Measurements from ENCODE around the gene SCP2. TPM values are rescaled to one million over a fixed set of nuclear protein-coding genes. Genes with fewer than 3 reads are reported as not detected.
A peak's percentile ranks its signal among the peaks of the same experiment; 100 is the strongest.

The SCP2 gene
- total RNA-seq, 2 experiments from 2014 or later: 63.9 to 75.5 TPM

DNA sequence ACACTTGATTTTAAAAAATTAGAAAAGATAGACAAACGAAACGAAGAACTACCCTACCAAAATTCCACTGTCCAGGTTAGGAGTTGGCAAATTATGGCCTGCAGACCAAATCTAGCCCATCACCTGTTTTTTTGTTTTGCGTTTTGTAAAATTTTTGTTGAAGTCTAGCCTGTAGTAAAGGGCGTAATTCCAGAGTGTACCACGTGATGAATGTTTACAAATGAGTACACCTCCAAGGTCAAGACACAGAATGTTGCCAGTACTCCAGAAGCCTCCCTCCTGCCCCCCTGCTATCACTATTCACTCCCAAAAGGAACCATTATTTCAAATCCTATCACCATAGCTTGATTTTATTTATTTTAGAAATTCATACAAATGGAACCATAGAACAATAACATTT, 117.8 kb downstream of the SCP2 start:
- intact Hi-C loops (cut with micrococcal nuclease; ENCODE audit: unreplicated experiment): no loop called here
- ChIA-PET POLR2A (no interaction called here), CTCF (ENCODE audit: unreplicated experiment) (no interaction called here)
- DNase-seq (ENCODE audit: low spot score): no peak
- Histone ChIP-seq H3K36me3 (ENCODE audit: insufficient read depth, low read length) (peaks cover 6% of the 10 kb centered on the region; the same call in 1 of the 2 replicates), H3K79me2 (ENCODE audit: insufficient read depth, low read depth, low read length) (no peaks in the 10 kb centered on the region), H3K4me1 (ENCODE audit: insufficient read depth, low read length, poor library complexity, severe bottlenecking) (no peaks in the 10 kb centered on the region), H3K4me2 (ENCODE audit: low read length) (no peak overlapping the region), H3K9me2 (ENCODE audit: insufficient read depth, low read length) (no peaks in the 10 kb centered on the region), H3K27ac (ENCODE audit: low read depth, low read length, poor library complexity, severe bottlenecking) (no peak overlapping the region), H4K20me1 (ENCODE audit: insufficient read depth, low read length) (no peaks in the 10 kb centered on the region), H3K9me3 (ENCODE audit: low read length) (no peaks in the 10 kb centered on the region), H3K4me3 (ENCODE audit: low read depth, low read length, poor library complexity, severe bottlenecking) (no peak overlapping the region), H2AFZ (ENCODE audit: low read length) (no peak overlapping the region)
- TF ChIP-seq EZH2phosphoT487 (IDR thresholded peaks at IDR 0.05; ENCODE audit: borderline replicate concordance, low read depth, low read length): no peak
- TF ChIP-seq, protein P1, sequence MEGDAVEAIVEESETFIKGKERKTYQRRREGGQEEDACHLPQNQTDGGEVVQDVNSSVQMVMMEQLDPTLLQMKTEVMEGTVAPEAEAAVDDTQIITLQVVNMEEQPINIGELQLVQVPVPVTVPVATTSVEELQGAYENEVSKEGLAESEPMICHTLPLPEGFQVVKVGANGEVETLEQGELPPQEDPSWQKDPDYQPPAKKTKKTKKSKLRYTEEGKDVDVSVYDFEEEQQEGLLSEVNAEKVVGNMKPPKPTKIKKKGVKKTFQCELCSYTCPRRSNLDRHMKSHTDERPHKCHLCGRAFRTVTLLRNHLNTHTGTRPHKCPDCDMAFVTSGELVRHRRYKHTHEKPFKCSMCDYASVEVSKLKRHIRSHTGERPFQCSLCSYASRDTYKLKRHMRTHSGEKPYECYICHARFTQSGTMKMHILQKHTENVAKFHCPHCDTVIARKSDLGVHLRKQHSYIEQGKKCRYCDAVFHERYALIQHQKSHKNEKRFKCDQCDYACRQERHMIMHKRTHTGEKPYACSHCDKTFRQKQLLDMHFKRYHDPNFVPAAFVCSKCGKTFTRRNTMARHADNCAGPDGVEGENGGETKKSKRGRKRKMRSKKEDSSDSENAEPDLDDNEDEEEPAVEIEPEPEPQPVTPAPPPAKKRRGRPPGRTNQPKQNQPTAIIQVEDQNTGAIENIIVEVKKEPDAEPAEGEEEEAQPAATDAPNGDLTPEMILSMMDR (conservative IDR thresholded peaks at IDR 0.05; ENCODE audit: low read length): no peak
- BruUV-seq (replicated peaks): no TSS peak

- Histone ChIP-seq H3K4me3 (ENCODE audit: low read depth, low read length, poor library complexity, severe bottlenecking) (no peak overlapping the region), H3K9me3 (ENCODE audit: low read length) (no peaks in the 10 kb centered on the region), H4K20me1 (ENCODE audit: insufficient read depth, low read length) (no peaks in the 10 kb centered on the region), H2AFZ (ENCODE audit: low read length) (no peak overlapping the region), H3K4me2 (ENCODE audit: low read length) (no peak overlapping the region), H3K9me2 (ENCODE audit: insufficient read depth, low read length) (no peaks in the 10 kb centered on the region), H3K4me1 (ENCODE audit: insufficient read depth, low read length, poor library complexity, severe bottlenecking) (no peaks in the 10 kb centered on the region), H3K79me2 (ENCODE audit: insufficient read depth, low read depth, low read length) (no peaks in the 10 kb centered on the region), H3K36me3 (ENCODE audit: insufficient read depth, low read length) (peaks cover 11% of the 10 kb centered on the region; the same call in 1 of the 2 replicates), H3K27ac (ENCODE audit: low read depth, low read length, poor library complexity, severe bottlenecking) (no peak overlapping the region)
- TF ChIP-seq, protein P1 (conservative IDR thresholded peaks at IDR 0.05; ENCODE audit: low read length): no peak
- TF ChIP-seq EZH2phosphoT487 (IDR thresholded peaks at IDR 0.05; ENCODE audit: borderline replicate concordance, low read depth, low read length): no peak
- no peak for DNase-seq (ENCODE audit: low spot score)
- CTCF ChIA-PET (ENCODE audit: unreplicated experiment): no interaction called here
- intact Hi-C loops (cut with micrococcal nuclease; ENCODE audit: unreplicated experiment): no loop called here
- BruUV-seq (replicated peaks): no TSS peak
- POLR2A ChIA-PET: interaction anchor here (0.6 kb wide), 1 partner anchor 125 kb away, joined by 4 read pairs; no protein-coding TSS in a partner anchor
Measured at GRCh38 chr1:53046930-53047329, 119.9 kb downstream of the SCP2 start.

GRCh38 chr1:53047737-53048736, 121.0 kb downstream of the SCP2 start:
- DNase-seq (ENCODE audit: low spot score): peak; percentile 3
- Histone ChIP-seq H2AFZ (ENCODE audit: low read length) (no peak overlapping the region), H3K79me2 (ENCODE audit: insufficient read depth, low read depth, low read length) (no peaks in the 10 kb centered on the region), H3K27ac (ENCODE audit: low read depth, low read length, poor library complexity, severe bottlenecking) (no peak overlapping the region), H3K4me1 (ENCODE audit: insufficient read depth, low read length, poor library complexity, severe bottlenecking) (no peaks in the 10 kb centered on the region), H3K4me3 (ENCODE audit: low read depth, low read length, poor library complexity, severe bottlenecking) (no peak overlapping the region), H4K20me1 (ENCODE audit: insufficient read depth, low read length) (no peaks in the 10 kb centered on the region), H3K9me3 (ENCODE audit: low read length) (no peaks in the 10 kb centered on the region), H3K4me2 (ENCODE audit: low read length) (no peak overlapping the region), H3K9me2 (ENCODE audit: insufficient read depth, low read length) (no peaks in the 10 kb centered on the region), H3K36me3 (ENCODE audit: insufficient read depth, low read length) (peaks cover 5% of the 10 kb centered on the region; the same call in 1 of the 2 replicates)
- ChIA-PET CTCF (ENCODE audit: unreplicated experiment) (no interaction called here), POLR2A (interaction anchor here (0.6 to 0.7 kb wide), 2 partner anchors 9 to 21 kb away, joined by 3 read pairs; no protein-coding TSS in a partner anchor)
- no TSS peak for BruUV-seq (replicated peaks)
- intact Hi-C loops (cut with micrococcal nuclease; ENCODE audit: unreplicated experiment): no loop called here
- no peak for TF ChIP-seq EZH2phosphoT487 (IDR thresholded peaks at IDR 0.05; ENCODE audit: borderline replicate concordance, low read depth, low read length)
- TF ChIP-seq, protein P1 (conservative IDR thresholded peaks at IDR 0.05; ENCODE audit: low read length): no peak

Measured in OCI-LY7 (cell line).